Mucosa of rectum (tissue), 2 donors: ENCODE measurements around the gene NR6A1.

Source experiments
- H3K27ac ChIP-seq, 2 donors: one replicate each; pipeline ENCODE4 v1.7.0; 2013; ENCODE audit warnings: inconsistent platforms in 2 of 2, low read depth in 2 of 2, low read length in 2 of 2
- H3K27me3 ChIP-seq, 2 donors: one replicate each; pipeline ENCODE4 v1.7.0; 2013; ENCODE audit warnings: low read length in 2 of 2; ENCODE audit not compliant: control insufficient read depth in 2 of 2, insufficient read depth in 2 of 2
- H3K36me3 ChIP-seq, 2 donors: one replicate each; pipeline ENCODE4 v1.7.0; 2013; ENCODE audit warnings: low read length in 2 of 2; ENCODE audit not compliant: control insufficient read depth in 2 of 2, insufficient read depth in 2 of 2
- H3K4me1 ChIP-seq, 2 donors: one replicate each; pipeline ENCODE4 v1.7.0; 2013; ENCODE audit warnings: low read length in 2 of 2, mild to moderate bottlenecking in 1 of 2; ENCODE audit not compliant: control insufficient read depth in 2 of 2, insufficient read depth in 2 of 2
- H3K4me3 ChIP-seq, 2 donors: one replicate each; pipeline ENCODE4 v1.7.0; 2013; ENCODE audit warnings: low read length in 2 of 2
- H3K9ac ChIP-seq, 2 donors: one replicate each; pipeline ENCODE4 v1.7.0; 2013; ENCODE audit warnings: low read length in 2 of 2, low read depth in 1 of 2, mild to moderate bottlenecking in 1 of 2
- H3K9me3 ChIP-seq, 2 donors: one replicate each; pipeline ENCODE4 v1.7.0; 2013; ENCODE audit warnings: low read length in 2 of 2; ENCODE audit not compliant: control insufficient read depth in 2 of 2
- donor health status: healthy.
- donor health status: Normal muscosa, but diverticular disease.

NR6A1 gene

DNA sequence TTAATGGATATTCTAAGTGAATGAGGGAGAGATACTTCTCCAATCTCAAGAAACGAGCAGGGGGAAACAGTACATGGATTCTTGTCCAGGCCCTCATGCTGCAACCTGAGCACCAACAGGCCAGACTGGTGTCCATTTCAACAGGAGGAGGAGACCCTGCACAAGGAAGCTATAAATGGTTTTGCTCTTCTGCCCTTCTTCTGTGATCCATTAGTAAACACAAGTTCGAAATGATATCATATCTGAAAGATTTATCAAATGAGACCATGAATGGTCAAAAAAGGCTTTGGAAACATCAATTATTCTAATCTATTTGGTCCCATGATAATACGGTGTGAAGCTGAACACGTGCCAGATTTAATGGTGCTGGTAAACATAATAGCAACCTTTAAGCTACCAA, 109.8 kb downstream of the NR6A1 start:
- H3K4me1 ChIP-seq: peaks cover 0 to 9% of the 10 kb centered on the region in 2 donors
- no peaks in the 10 kb centered on the region for H3K36me3 ChIP-seq
- no peak overlapping the region for H3K4me3 ChIP-seq
- H3K9ac ChIP-seq: no peak overlapping the region
- no peaks in the 10 kb centered on the region for H3K9me3 ChIP-seq
- no peak overlapping the region for H3K27ac ChIP-seq
- H3K27me3 ChIP-seq: no peaks in the 10 kb centered on the region

DNA sequence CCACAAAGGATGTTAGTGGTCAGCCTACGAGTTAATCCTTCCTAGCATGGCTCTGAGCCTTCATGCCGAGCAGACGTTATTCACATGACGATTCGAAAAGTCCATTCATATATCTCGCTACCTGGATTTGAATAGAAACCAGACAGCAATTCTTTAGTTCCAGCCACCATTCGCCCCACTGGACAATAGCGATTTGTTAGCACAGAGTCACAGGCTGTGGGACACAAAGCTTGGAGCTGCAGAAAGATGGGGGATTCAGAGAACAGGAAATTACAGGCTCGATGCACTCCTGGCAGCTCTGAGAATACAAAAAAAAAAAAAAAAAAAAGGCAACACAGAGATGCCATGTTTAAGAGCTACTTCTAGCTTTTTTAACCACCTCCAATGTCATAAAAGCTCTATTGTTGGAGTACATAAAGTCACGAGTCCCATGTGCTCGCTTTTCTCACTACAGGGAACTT, 110.7 kb downstream of the NR6A1 start:
- Histone ChIP-seq H3K36me3 (no peaks in the 10 kb centered on the region), H3K4me1 (peaks cover 0 to 5% of the 10 kb centered on the region in 2 donors), H3K4me3 (peak overlapping the region; percentile 49 to 89), H3K27ac (peak overlapping the region in 1 of 2 donors; percentile 24), H3K9ac (peak overlapping the region; percentile 45 to 48), H3K9me3 (no peaks in the 10 kb centered on the region), H3K27me3 (no peaks in the 10 kb centered on the region)

DNA sequence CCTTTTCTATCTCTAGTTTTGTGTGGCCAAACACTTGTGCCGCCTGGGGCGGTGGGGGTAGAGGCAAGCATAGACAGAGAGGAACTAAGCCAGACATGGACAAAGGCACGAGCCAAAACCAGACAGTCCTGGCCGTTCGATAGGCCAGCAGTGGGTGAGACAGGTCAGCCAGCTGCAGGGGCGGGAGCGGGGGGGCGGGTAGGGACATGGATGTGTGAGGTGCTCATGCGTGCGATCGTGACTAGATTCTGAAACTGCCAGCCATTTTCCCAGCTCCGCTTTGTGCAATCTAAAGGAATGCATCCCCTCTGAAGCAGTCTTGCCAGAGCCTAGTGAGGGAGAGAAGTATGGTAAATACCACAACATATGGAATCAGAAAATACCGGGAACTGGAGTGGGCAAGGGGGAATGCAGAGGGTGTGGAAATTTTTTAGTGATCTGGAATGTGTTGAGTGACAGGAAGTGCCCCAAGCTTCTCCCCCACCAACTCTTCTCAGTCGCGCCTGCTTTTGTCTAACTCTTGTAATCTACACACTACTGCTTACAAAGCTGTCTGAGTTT, 111.9 kb downstream of the NR6A1 start:
- Histone ChIP-seq H3K4me1 (peaks cover 0 to 4% of the 10 kb centered on the region in 2 donors), H3K9ac (peak overlapping the region; percentile 63 to 69), H3K27ac (peak overlapping the region; percentile 74 to 77), H3K27me3 (no peaks in the 10 kb centered on the region), H3K36me3 (no peaks in the 10 kb centered on the region), H3K4me3 (peak overlapping the region; percentile 77 to 89), H3K9me3 (no peaks in the 10 kb centered on the region)

DNA sequence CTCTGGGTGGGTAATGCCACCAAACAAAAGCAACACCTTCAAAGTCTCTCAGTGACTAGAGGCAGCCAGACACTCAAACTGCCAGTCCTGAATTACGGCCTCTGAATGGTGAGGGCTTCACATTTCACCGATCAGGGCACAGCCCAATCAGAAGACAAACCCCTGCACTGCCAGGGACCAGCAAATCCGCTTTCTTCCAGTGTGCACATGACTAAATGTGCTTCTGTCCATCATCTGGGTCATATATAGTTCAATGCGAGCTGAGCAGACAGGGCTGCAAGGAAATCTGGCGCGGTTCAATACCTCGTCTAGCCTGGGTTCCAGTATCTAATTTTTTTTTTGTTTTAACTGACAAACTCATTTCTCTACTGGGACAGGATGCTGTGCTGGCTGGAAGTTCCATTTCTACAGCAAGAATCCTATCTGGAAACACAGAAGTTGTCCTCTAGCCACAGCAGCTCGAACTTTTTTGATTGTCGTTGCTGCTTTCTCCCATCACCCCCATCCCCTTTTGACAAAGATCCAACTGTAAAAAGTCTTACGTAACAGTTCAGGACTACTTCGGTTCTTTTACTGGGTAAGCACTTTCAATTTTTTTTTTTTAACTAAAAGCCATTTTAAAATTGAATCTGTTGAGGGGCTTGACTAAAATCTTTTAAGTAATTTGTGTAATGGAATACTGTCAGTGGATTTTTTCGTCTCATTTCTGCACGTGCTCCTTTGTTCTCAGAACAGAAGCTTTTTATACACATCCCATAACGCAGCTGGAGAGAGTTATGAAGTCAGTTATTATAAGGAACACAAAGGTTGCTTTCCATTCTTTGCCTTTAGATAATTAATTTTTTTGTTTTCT, 112.7 kb downstream of the NR6A1 start:
- peaks cover 0 to 4% of the 10 kb centered on the region in 2 donors for H3K4me1 ChIP-seq
- no peaks in the 10 kb centered on the region for H3K36me3 ChIP-seq
- H3K4me3 ChIP-seq: peak overlapping the region; percentile 77 to 89
- no peaks in the 10 kb centered on the region for H3K9me3 ChIP-seq
- H3K9ac ChIP-seq: peak overlapping the region; percentile 63 to 69
- H3K27ac ChIP-seq: peak overlapping the region; percentile 74 to 77
- H3K27me3 ChIP-seq: no peaks in the 10 kb centered on the region

DNA sequence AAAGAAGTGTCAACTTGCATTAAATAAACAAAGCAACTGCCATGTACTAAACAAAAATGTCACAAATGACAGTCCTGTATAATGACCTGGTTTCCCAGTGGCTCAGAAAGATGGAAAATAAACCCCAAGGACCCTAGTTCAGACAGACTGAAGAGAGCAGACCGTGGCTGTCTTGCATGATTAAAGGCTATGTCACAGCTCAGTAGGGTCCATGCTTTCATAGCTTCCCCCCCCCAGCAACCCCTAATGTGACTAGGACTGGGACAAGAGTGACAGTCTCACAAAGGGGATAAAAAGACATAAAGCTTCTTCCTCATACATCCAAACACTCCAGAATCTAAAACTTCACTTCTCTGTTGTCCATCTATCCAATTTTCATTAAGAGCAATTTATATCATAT, 113.6 kb downstream of the NR6A1 start:
- Histone ChIP-seq H3K9me3 (no peaks in the 10 kb centered on the region), H3K27ac (peak overlapping the region in 1 of 2 donors; percentile 77), H3K27me3 (no peaks in the 10 kb centered on the region), H3K4me1 (peaks cover 0 to 4% of the 10 kb centered on the region in 2 donors), H3K36me3 (no peaks in the 10 kb centered on the region), H3K4me3 (no peak overlapping the region), H3K9ac (no peak overlapping the region)

DNA sequence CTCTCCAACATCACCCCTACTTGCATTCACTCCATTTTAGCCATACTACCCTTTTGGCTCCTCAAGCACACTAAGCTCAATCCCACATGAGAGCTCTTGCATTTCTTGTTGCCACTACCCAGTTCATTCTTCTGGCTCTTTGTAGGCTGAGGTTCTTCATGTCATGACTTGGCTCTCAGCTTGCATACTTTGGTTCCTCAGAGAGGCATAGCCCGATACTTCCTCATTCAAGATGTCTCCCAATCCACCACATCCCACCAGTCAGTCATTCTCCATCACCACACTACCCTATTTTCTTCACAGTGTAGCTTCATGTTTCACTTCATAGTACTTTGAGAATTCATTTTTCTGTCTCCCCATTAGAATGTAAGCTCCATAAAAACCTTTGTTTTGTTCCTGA, 116.7 kb downstream of the NR6A1 start:
- Histone ChIP-seq H3K9ac (no peak overlapping the region), H3K27me3 (no peaks in the 10 kb centered on the region), H3K4me1 (peaks cover 0 to 4% of the 10 kb centered on the region in 2 donors), H3K36me3 (no peaks in the 10 kb centered on the region), H3K4me3 (no peak overlapping the region), H3K27ac (no peak overlapping the region), H3K9me3 (no peaks in the 10 kb centered on the region)

DNA sequence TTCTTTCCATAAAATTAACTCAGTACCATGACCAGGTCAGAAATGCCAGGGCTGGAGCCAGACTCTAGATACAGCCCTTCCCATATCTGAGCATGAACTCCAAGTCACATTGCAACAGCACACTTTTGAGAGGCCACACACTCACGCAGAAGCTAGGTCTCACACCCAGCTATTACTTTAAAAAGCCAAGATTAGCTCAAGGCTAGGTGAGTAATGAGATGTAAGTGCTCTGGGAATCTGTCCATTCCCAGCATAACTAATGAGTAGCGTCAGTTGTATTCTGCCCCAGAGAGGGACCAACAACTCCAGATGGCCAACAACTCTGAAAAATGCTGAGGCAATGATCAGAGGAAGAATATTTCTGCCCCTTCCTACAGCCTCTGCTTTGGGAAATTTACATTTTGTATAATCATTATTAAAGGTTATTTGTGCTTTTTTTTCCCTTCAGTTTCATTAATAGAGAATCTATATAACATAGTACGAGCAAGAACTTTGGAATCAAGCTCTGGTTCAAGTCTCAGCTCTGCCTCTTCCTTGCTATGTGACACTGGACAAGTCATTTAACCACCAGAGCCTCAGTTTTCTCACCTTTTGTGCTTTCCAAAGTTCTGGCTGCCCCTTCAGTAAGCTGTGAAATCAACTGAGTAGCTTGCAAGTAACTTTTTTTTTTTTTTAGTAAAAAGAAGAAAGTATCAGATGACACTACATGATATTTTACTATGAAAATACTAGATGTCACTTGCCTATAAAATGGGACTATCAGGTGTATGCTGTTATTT, 118.3 kb downstream of the NR6A1 start:
- no peak overlapping the region for H3K9ac ChIP-seq

DNA sequence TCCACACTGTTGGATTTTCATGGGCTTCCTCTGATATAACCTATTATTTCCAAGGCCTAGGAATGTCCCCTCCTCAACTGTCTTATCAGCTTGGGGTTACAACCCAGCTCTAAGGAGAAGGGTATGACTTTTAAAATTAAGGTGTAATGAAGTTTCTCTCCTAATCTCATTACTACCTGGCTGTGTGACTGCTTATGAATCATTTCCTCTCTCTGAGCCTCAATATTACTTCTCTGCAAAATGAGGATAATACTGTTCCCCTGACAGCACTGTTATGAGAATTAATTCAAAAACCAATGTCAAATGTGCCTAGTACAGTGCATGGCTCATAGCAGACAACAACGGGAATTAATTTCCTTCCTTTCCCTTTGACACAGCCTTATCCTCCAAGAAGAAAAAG, 118.9 kb downstream of the NR6A1 start:
- H3K36me3 ChIP-seq: no peaks in the 10 kb centered on the region
- H3K27ac ChIP-seq: no peak overlapping the region
- no peaks in the 10 kb centered on the region for H3K4me1 ChIP-seq

More for the DNA sequence above, 118.3 kb downstream of the NR6A1 start:
- H3K27ac ChIP-seq: no peak overlapping the region
- H3K4me1 ChIP-seq: peaks cover 0 to under 1% of the 10 kb centered on the region in 2 donors
- no peaks in the 10 kb centered on the region for H3K9me3 ChIP-seq
- H3K36me3 ChIP-seq: no peaks in the 10 kb centered on the region
- no peak overlapping the region for H3K4me3 ChIP-seq
- no peaks in the 10 kb centered on the region for H3K27me3 ChIP-seq

DNA sequence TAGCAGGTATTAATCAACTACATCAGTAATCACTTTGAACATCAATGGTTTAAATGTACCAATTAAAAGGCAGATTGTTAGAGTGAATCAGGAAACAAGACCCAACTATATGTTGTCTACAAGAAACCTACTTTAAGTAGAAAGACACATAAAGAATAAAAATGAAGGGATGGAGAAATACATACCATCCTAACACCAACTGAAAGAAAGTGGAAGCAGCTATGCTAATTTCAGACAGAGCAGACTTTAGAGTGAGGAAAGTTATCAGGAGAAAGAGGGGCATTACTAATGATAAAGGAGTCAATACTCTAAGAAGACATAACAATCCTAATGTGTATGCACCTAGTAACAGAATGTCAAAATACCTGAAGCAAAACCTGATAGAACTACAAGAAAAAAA, 125.8 kb downstream of the NR6A1 start:
- Histone ChIP-seq H3K27ac (no peak overlapping the region), H3K36me3 (no peaks in the 10 kb centered on the region), H3K4me1 (no peaks in the 10 kb centered on the region), H3K4me3 (no peak overlapping the region), H3K9me3 (no peaks in the 10 kb centered on the region), H3K27me3 (no peaks in the 10 kb centered on the region), H3K9ac (no peak overlapping the region)

More for the DNA sequence above, 118.9 kb downstream of the NR6A1 start:
- H3K4me3 ChIP-seq: no peak overlapping the region
- H3K9ac ChIP-seq: no peak overlapping the region
- no peaks in the 10 kb centered on the region for H3K27me3 ChIP-seq
- H3K9me3 ChIP-seq: no peaks in the 10 kb centered on the region

DNA sequence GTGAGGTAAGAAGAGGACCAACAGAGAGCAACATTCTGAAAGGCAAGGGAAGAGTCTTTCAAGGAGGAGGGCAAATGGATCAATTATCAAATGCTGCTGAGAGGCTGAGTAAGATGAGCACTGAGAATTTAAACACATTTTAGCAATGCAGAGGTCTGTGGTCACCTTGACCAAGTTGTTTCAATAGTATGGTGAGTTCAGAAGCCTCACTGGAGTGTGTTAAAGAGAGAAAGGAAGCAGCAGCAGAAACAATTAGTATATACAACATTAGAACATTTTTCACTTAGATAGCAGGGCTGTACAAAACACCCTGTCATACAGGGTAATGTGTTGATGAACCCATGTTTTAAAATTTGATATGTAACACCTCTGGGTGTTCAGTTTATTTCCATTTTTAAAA, 131.5 kb downstream of the NR6A1 start:
- no peaks in the 10 kb centered on the region for H3K27me3 ChIP-seq
- H3K4me3 ChIP-seq: no peak overlapping the region
- H3K4me1 ChIP-seq: no peaks in the 10 kb centered on the region
- H3K27ac ChIP-seq: no peak overlapping the region
- no peak overlapping the region for H3K9ac ChIP-seq
- H3K9me3 ChIP-seq: no peaks in the 10 kb centered on the region
- no peaks in the 10 kb centered on the region for H3K36me3 ChIP-seq
